DOHH2 (cell line): Measurements from ENCODE around the gene DNAJC15.

Experiments
- EZH2phosphoT487 ChIP-seq: fragments of 200-600 bp; sonication (generic); IDR thresholded peaks from 2 replicates; pipeline ENCODE4 v1.6.1; 2017; ENCODE audit warnings: borderline replicate concordance, mild to moderate bottlenecking, antibody characterized with exemption, low read length, moderate library complexity, mixed read lengths
- TF ChIP-seq, protein P1 (sequence below): fragments of 200-600 bp; sonication (generic); IDR thresholded peaks from one replicate; pipeline ENCODE4 v1.5.1; 2014; ENCODE audit warnings: antibody characterized with exemption, mild to moderate bottlenecking, low read depth, low read length; ENCODE audit not compliant: poor library complexity, severe bottlenecking

DNA sequence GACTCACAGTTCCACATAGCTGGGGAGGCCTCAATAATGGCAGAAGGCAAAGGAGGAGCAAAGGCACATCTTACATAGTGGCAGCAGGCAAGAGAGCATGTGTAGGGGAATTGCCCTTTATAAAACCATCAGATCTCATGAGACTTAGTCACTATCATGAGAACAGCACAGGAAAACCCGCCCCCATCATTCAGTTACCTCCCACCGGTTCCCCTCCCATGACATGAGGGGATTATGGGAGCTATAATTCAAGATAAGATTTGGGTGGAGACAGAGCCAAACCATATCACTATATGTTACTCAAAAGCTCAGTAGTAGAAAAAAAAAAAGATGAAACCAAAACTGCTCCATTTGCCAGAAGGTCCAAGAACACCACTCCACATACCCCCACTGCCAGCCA is 58.5 kb downstream of the DNAJC15 start:
- TF ChIP-seq, protein P1, sequence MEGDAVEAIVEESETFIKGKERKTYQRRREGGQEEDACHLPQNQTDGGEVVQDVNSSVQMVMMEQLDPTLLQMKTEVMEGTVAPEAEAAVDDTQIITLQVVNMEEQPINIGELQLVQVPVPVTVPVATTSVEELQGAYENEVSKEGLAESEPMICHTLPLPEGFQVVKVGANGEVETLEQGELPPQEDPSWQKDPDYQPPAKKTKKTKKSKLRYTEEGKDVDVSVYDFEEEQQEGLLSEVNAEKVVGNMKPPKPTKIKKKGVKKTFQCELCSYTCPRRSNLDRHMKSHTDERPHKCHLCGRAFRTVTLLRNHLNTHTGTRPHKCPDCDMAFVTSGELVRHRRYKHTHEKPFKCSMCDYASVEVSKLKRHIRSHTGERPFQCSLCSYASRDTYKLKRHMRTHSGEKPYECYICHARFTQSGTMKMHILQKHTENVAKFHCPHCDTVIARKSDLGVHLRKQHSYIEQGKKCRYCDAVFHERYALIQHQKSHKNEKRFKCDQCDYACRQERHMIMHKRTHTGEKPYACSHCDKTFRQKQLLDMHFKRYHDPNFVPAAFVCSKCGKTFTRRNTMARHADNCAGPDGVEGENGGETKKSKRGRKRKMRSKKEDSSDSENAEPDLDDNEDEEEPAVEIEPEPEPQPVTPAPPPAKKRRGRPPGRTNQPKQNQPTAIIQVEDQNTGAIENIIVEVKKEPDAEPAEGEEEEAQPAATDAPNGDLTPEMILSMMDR, result no peak
- no peak for TF ChIP-seq EZH2phosphoT487
